ENCODE results near the gene CNTNAP2. TPM values are rescaled to one million over a fixed set of nuclear protein-coding genes. Genes with fewer than 3 reads are reported as not detected.

Gene CNTNAP2
- total and polyA plus RNA-seq, 2 donors (not counting 1 experiment from before 2014, with no cell fraction given) = not detected

DNA sequence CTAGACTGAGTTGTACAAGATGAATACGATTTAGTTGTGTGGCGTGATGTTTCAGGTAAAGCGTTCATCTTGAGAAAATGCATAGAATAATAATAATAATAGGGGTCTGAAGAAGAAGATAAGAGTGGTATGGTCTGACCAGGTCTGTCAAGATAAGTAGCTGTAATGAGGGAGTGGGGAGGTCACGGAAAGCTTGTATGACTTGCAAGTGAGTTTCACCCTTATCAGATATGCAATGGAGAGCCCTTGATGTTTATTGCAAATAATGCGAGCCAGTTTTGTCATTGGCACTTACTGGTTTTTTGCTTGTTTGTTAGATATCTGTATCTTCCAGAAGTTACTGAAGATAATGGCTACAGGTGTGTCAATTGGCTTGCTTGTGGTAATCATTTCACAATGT lies 611.5 kb downstream of the CNTNAP2 start:
- Histone ChIP-seq H3K4me3 (replicated peaks in 1 of 4; ENCODE audit: control extremely low read depth in 1 of 4, insufficient read depth in 1 of 4, low read depth in 3 of 4, low read length in 4 of 4) (no peak overlapping the region), H4K20me1 (ENCODE audit: control insufficient read depth, extremely low read depth, insufficient read depth, low read length) (no peaks in the 10 kb centered on the region), H3K79me2 (ENCODE audit: control insufficient read depth, insufficient read depth, low read length) (no peaks in the 10 kb centered on the region), H3K9me3 (ENCODE audit: control insufficient read depth, insufficient read depth, low read depth, low read length) (no peaks in the 10 kb centered on the region), H3K9ac (ENCODE audit: insufficient read depth, low read length) (no peak overlapping the region), H3K4me1 (ENCODE audit: control insufficient read depth, extremely low read depth, insufficient read depth, low read length) (no peaks in the 10 kb centered on the region), H3K36me3 (ENCODE audit: control insufficient read depth, insufficient read depth, low read length) (no peaks in the 10 kb centered on the region), H3K27ac (ENCODE audit: insufficient read depth, low read length) (no peak overlapping the region), H3K4me2 (ENCODE audit: extremely low read depth, insufficient read depth, low read length) (no peak overlapping the region), H3K27me3 (ENCODE audit: control insufficient read depth, insufficient read depth, low read length) (no peaks in the 10 kb centered on the region), H2AFZ (ENCODE audit: low read length) (no peak overlapping the region)
- TF ChIP-seq, protein P1, sequence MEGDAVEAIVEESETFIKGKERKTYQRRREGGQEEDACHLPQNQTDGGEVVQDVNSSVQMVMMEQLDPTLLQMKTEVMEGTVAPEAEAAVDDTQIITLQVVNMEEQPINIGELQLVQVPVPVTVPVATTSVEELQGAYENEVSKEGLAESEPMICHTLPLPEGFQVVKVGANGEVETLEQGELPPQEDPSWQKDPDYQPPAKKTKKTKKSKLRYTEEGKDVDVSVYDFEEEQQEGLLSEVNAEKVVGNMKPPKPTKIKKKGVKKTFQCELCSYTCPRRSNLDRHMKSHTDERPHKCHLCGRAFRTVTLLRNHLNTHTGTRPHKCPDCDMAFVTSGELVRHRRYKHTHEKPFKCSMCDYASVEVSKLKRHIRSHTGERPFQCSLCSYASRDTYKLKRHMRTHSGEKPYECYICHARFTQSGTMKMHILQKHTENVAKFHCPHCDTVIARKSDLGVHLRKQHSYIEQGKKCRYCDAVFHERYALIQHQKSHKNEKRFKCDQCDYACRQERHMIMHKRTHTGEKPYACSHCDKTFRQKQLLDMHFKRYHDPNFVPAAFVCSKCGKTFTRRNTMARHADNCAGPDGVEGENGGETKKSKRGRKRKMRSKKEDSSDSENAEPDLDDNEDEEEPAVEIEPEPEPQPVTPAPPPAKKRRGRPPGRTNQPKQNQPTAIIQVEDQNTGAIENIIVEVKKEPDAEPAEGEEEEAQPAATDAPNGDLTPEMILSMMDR (conservative IDR thresholded peaks at IDR 0.05 in 1 of 2, IDR thresholded peaks at IDR 0.05 in 1 of 2; ENCODE audit: low read depth in 1 of 2, low read length in 2 of 2) = no peak
- no peak for TF ChIP-seq EZH2 (IDR thresholded peaks at IDR 0.05; ENCODE audit: low read length, missing control alignments)
- no peak for DNase-seq (ENCODE audit: low read depth in 2 of 2)

DNA sequence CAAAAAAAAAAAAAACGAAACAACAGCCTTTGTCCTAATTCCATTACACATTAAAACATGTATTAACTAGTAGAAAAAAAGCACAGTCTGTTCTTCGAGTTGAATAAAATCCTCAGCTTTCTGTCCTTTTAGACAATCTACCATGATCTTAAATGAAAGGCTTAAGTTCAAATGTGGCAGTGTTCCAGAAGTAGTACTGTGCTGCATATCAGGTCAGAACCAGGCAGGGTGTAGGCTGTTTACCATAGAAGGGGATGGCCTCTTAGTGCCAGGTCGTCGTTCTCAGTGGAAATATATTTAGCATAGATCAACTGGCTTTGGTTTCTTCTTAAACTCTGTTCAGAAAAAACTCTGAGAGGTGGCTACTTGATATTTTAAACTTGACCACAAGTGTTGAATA lies 612.0 kb downstream of the CNTNAP2 start:
- H3K4me1 ChIP-seq (ENCODE audit: control insufficient read depth, extremely low read depth, insufficient read depth, low read length) = no peaks in the 10 kb centered on the region
- no peak overlapping the region for H3K4me3 ChIP-seq (replicated peaks in 1 of 4; ENCODE audit: control extremely low read depth in 1 of 4, insufficient read depth in 1 of 4, low read depth in 3 of 4, low read length in 4 of 4)
- no peaks in the 10 kb centered on the region for H4K20me1 ChIP-seq (ENCODE audit: control insufficient read depth, extremely low read depth, insufficient read depth, low read length)
- no peak overlapping the region for H3K9ac ChIP-seq (ENCODE audit: insufficient read depth, low read length)
- H3K36me3 ChIP-seq (ENCODE audit: control insufficient read depth, insufficient read depth, low read length) = no peaks in the 10 kb centered on the region
- DNase-seq (ENCODE audit: low read depth in 2 of 2) = no peak
- no peak for TF ChIP-seq EZH2 (IDR thresholded peaks at IDR 0.05; ENCODE audit: low read length, missing control alignments)
- TF ChIP-seq, protein P1 (conservative IDR thresholded peaks at IDR 0.05 in 1 of 2, IDR thresholded peaks at IDR 0.05 in 1 of 2; ENCODE audit: low read depth in 1 of 2, low read length in 2 of 2) = no peak
- no peaks in the 10 kb centered on the region for H3K79me2 ChIP-seq (ENCODE audit: control insufficient read depth, insufficient read depth, low read length)
- H2AFZ ChIP-seq (ENCODE audit: low read length) = no peak overlapping the region
- no peak overlapping the region for H3K27ac ChIP-seq (ENCODE audit: insufficient read depth, low read length)
- H3K9me3 ChIP-seq (ENCODE audit: control insufficient read depth, insufficient read depth, low read depth, low read length) = no peaks in the 10 kb centered on the region
- no peaks in the 10 kb centered on the region for H3K27me3 ChIP-seq (ENCODE audit: control insufficient read depth, insufficient read depth, low read length)
- H3K4me2 ChIP-seq (ENCODE audit: extremely low read depth, insufficient read depth, low read length) = no peak overlapping the region

DNA sequence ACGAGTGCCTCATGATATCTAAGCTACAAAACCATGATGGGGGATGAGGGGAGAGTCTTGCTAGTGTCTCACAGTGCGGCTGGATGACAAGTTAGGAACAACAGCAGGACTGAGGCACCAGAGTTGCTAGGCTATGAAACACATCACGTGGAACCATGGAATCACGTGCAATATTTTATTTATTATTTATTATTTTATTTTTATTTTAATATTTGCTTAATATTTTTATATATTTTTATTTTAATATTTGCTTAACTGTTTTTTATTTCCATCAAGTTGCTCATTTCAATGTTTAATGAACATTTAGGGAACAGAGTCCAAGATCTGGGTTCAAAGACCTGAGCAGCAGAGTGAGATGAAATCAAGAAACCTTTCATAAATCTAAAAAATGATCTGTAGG lies 614.6 kb downstream of the CNTNAP2 start:
- H3K4me3 ChIP-seq (replicated peaks in 1 of 4; ENCODE audit: control extremely low read depth in 1 of 4, insufficient read depth in 1 of 4, low read depth in 3 of 4, low read length in 4 of 4) = no peak overlapping the region
- no peaks in the 10 kb centered on the region for H3K79me2 ChIP-seq (ENCODE audit: control insufficient read depth, insufficient read depth, low read length)
- H3K9me3 ChIP-seq (ENCODE audit: control insufficient read depth, insufficient read depth, low read depth, low read length) = no peaks in the 10 kb centered on the region
- no peak for TF ChIP-seq EZH2 (IDR thresholded peaks at IDR 0.05; ENCODE audit: low read length, missing control alignments)
- TF ChIP-seq, protein P1 (conservative IDR thresholded peaks at IDR 0.05 in 1 of 2, IDR thresholded peaks at IDR 0.05 in 1 of 2; ENCODE audit: low read depth in 1 of 2, low read length in 2 of 2) = no peak
- no peak overlapping the region for H3K27ac ChIP-seq (ENCODE audit: insufficient read depth, low read length)
- H3K36me3 ChIP-seq (ENCODE audit: control insufficient read depth, insufficient read depth, low read length) = no peaks in the 10 kb centered on the region
- H3K27me3 ChIP-seq (ENCODE audit: control insufficient read depth, insufficient read depth, low read length) = no peaks in the 10 kb centered on the region
- H3K9ac ChIP-seq (ENCODE audit: insufficient read depth, low read length) = no peak overlapping the region
- DNase-seq (ENCODE audit: low read depth in 2 of 2) = no peak
- H4K20me1 ChIP-seq (ENCODE audit: control insufficient read depth, extremely low read depth, insufficient read depth, low read length) = no peaks in the 10 kb centered on the region
- no peaks in the 10 kb centered on the region for H3K4me1 ChIP-seq (ENCODE audit: control insufficient read depth, extremely low read depth, insufficient read depth, low read length)
- H2AFZ ChIP-seq (ENCODE audit: low read length) = no peak overlapping the region
- no peak overlapping the region for H3K4me2 ChIP-seq (ENCODE audit: extremely low read depth, insufficient read depth, low read length)

Measured in fibroblast of lung (primary cell).